Activated CD4-positive, CD25-positive, alpha-beta regulatory T cell treated with anti-CD3 and anti-CD28 coated beads, Interleukin-2, amount 50 U/mL, for 16 hours (primary cell): ENCODE results near the gene EPPIN.
"Not testable (repeated sequence)": the region's sequence is repeated elsewhere in the genome, so short reads cannot be mapped to it uniquely, and the experiment has no call there.

Source experiments
- DNase-seq: peaks from one replicate; pipeline ENCODE4 v3.0.0-alpha.2; 2020; ENCODE audit warnings: low read depth, low spot score

The EPPIN gene

GRCh38 chr20:45547206-45547770, at the start of gene EPPIN:
TSS of gene EPPIN (minus strand) at chr20:45547401. CDS start at chr20:45547357, 44 bp downstream.
- DNase-seq, result no peak

GRCh38 chr20:45595235-45595634, 48.0 kb upstream of the EPPIN start:
- no peak for DNase-seq

- DNase-seq, result no peak
Observed at GRCh38 chr20:45593498-45593897, 46.3 kb upstream of the EPPIN start.

- DNase-seq, result no peak
Observed at GRCh38 chr20:45592574-45593189, 45.5 kb upstream of the EPPIN start.

GRCh38 chr20:45589725-45590124, 42.5 kb upstream of the EPPIN start:
- no peak for DNase-seq

GRCh38 chr20:45588800-45589199, 41.6 kb upstream of the EPPIN start:
- DNase-seq, result no peak

- DNase-seq, result not testable (repeated sequence)
Observed at GRCh38 chr20:45585986-45586385, 38.8 kb upstream of the EPPIN start.

- DNase-seq, result not testable (repeated sequence)
Observed at GRCh38 chr20:45584294-45584693, 37.1 kb upstream of the EPPIN start.

- no peak for DNase-seq
Observed at GRCh38 chr20:45583502-45583901, 36.3 kb upstream of the EPPIN start.

- DNase-seq, result no peak
Observed at GRCh38 chr20:45581702-45582101, 34.5 kb upstream of the EPPIN start.

- no peak for DNase-seq
Observed at GRCh38 chr20:45579184-45579583, 32.0 kb upstream of the EPPIN start, which contains the start of gene WFDC8. TSS of gene WFDC8 (minus strand) at chr20:45579284. CDS start at chr20:45579247, 37 bp downstream.

- DNase-seq, result no peak
Observed at GRCh38 chr20:45578231-45578630, 31.0 kb upstream of the EPPIN start.

GRCh38 chr20:45576995-45577394, 29.8 kb upstream of the EPPIN start:
- DNase-seq, result no peak

- DNase-seq, result no peak
Observed at GRCh38 chr20:45575931-45576330, 28.7 kb upstream of the EPPIN start.

- DNase-seq, result not testable (repeated sequence)
Observed at GRCh38 chr20:45569650-45570049, 22.4 kb upstream of the EPPIN start.

GRCh38 chr20:45564760-45565276, 17.6 kb upstream of the EPPIN start:
- DNase-seq, result no peak

- DNase-seq, result no peak
Observed at GRCh38 chr20:45555198-45555597, 8.0 kb upstream of the EPPIN start.

- no peak for DNase-seq
Observed at GRCh38 chr20:45552456-45552855, 5.3 kb upstream of the EPPIN start.

- DNase-seq, result no peak
Observed at GRCh38 chr20:45550765-45551164, 3.6 kb upstream of the EPPIN start.

- no peak for DNase-seq
Observed at GRCh38 chr20:45548410-45548809, 1.2 kb upstream of the EPPIN start.

- no peak for DNase-seq
Observed at GRCh38 chr20:45545754-45546453, 1.3 kb downstream of the EPPIN start.

GRCh38 chr20:45545351-45545750, 1.9 kb downstream of the EPPIN start:
- no peak for DNase-seq

- DNase-seq, result no peak
Observed at GRCh38 chr20:45539382-45539781, 7.8 kb downstream of the EPPIN start, which contains the start of gene WFDC6. TSS of gene WFDC6 (minus strand) at chr20:45539482. CDS start at chr20:45539407, 75 bp downstream.
